ENCODE data around the gene TCF15. TPM values are rescaled to one million over a fixed set of nuclear protein-coding genes. Genes with fewer than 3 reads are reported as not detected.
A peak's percentile ranks its signal among the peaks of the same experiment; 100 is the strongest.

The TCF15 gene
- total RNA-seq, result not detected
- 0 reads per million in 2 donors for total RNA-seq

- H3K9me3 ChIP-seq (ENCODE audit: control insufficient read depth, low read length, poor library complexity, severe bottlenecking), result no peaks in the 10 kb centered on the region
- Mint-ChIP-seq H3K27ac (no peak within 1 kb of the TSS), H3K27me3 (peaks cover 76% of the 10 kb centered on the region), H3K4me3 (peak within 1 kb of the TSS; percentile 65), H3K36me3 (ENCODE audit: low read depth) (peaks cover 11% of the 10 kb centered on the region), H3K4me1 (peaks cover 12% of the 10 kb centered on the region)
- DNase-seq (no peak), ATAC-seq (peak; percentile 37)
Observed at GRCh38 chr20:610130-611046, at the start of gene TCF15. Gene TCF15 (minus strand): TSS chr20:610309. CDS start chr20:610237, 72 bp downstream.

GRCh38 chr20:658731-659291, 48.7 kb upstream of the TCF15 start:
- no peak overlapping the region for H3K27ac Mint-ChIP-seq
- H3K27me3 Mint-ChIP-seq, result peaks cover 74% of the 10 kb centered on the region
- ATAC-seq, result no peak

GRCh38 chr20:658202-658601, 48.1 kb upstream of the TCF15 start:
- H3K36me3 Mint-ChIP-seq (ENCODE audit: low read depth), result peaks cover 12% of the 10 kb centered on the region
- DNase-seq (no peak), ATAC-seq (no peak)
- H3K4me3 Mint-ChIP-seq, result no peak overlapping the region
- no peaks in the 10 kb centered on the region for H3K9me3 ChIP-seq (ENCODE audit: control insufficient read depth, low read length, poor library complexity, severe bottlenecking)
- H3K27ac Mint-ChIP-seq, result no peak overlapping the region
- peaks cover 12% of the 10 kb centered on the region for H3K4me1 Mint-ChIP-seq
- H3K27me3 Mint-ChIP-seq, result peaks cover 72% of the 10 kb centered on the region

More at GRCh38 chr20:658731-659291, 48.7 kb upstream of the TCF15 start:
- H3K4me1 Mint-ChIP-seq, result peaks cover 11% of the 10 kb centered on the region
- DNase-seq, result no peak
- peaks cover 14% of the 10 kb centered on the region for H3K36me3 Mint-ChIP-seq (ENCODE audit: low read depth)
- H3K9me3 ChIP-seq (ENCODE audit: control insufficient read depth, low read length, poor library complexity, severe bottlenecking), result no peaks in the 10 kb centered on the region
- no peak overlapping the region for H3K4me3 Mint-ChIP-seq

- Mint-ChIP-seq H3K4me3 (peak overlapping the region; percentile 9), H3K36me3 (ENCODE audit: low read depth) (peaks cover 3% of the 10 kb centered on the region), H3K4me1 (peaks cover 18% of the 10 kb centered on the region), H3K27me3 (peaks cover 52% of the 10 kb centered on the region), H3K27ac (no peak overlapping the region)
- H3K9me3 ChIP-seq (ENCODE audit: control insufficient read depth, low read length, poor library complexity, severe bottlenecking), result no peaks in the 10 kb centered on the region
- no peak for ATAC-seq
- no peak for DNase-seq
Observed at GRCh38 chr20:655726-656624, 45.9 kb upstream of the TCF15 start.

- ATAC-seq, result no peak
- Mint-ChIP-seq H3K4me1 (peaks cover 21% of the 10 kb centered on the region), H3K27ac (no peak overlapping the region), H3K36me3 (ENCODE audit: low read depth) (peaks cover 5% of the 10 kb centered on the region), H3K4me3 (peak overlapping the region; percentile 78), H3K27me3 (peaks cover 36% of the 10 kb centered on the region)
- no peak for DNase-seq
- H3K9me3 ChIP-seq (ENCODE audit: control insufficient read depth, low read length, poor library complexity, severe bottlenecking), result no peaks in the 10 kb centered on the region
Observed at GRCh38 chr20:654417-654750, 44.3 kb upstream of the TCF15 start.

GRCh38 chr20:653590-654416, 43.7 kb upstream of the TCF15 start:
- Mint-ChIP-seq H3K4me1 (peaks cover 25% of the 10 kb centered on the region), H3K4me3 (peak overlapping the region; percentile 78), H3K27me3 (peaks cover 31% of the 10 kb centered on the region), H3K36me3 (ENCODE audit: low read depth) (peaks cover 7% of the 10 kb centered on the region), H3K27ac (no peak overlapping the region)
- H3K9me3 ChIP-seq (ENCODE audit: control insufficient read depth, low read length, poor library complexity, severe bottlenecking), result no peaks in the 10 kb centered on the region
- no peak for DNase-seq
- no peak for ATAC-seq

GRCh38 chr20:653110-653589, 43.0 kb upstream of the TCF15 start, which contains the start of gene SRXN1:
Gene SRXN1 (minus strand): TSS chr20:653200. CDS start chr20:653185, 15 bp downstream.
- Mint-ChIP-seq H3K4me1 (peaks cover 26% of the 10 kb centered on the region), H3K27me3 (peaks cover 24% of the 10 kb centered on the region), H3K36me3 (ENCODE audit: low read depth) (peaks cover 7% of the 10 kb centered on the region), H3K4me3 (peak within 1 kb of the TSS; percentile 81), H3K27ac (peak within 1 kb of the TSS; percentile 84)
- no peaks in the 10 kb centered on the region for H3K9me3 ChIP-seq (ENCODE audit: control insufficient read depth, low read length, poor library complexity, severe bottlenecking)
- ATAC-seq (peak; percentile 94), DNase-seq (peak; percentile 59 to 71 (median 69))

GRCh38 chr20:652615-653109, 42.6 kb upstream of the TCF15 start:
- H3K4me1 Mint-ChIP-seq, result peaks cover 26% of the 10 kb centered on the region
- peaks cover 19% of the 10 kb centered on the region for H3K27me3 Mint-ChIP-seq
- H3K36me3 Mint-ChIP-seq (ENCODE audit: low read depth), result peaks cover 7% of the 10 kb centered on the region
- peak overlapping the region; percentile 84 for H3K27ac Mint-ChIP-seq
- no peaks in the 10 kb centered on the region for H3K9me3 ChIP-seq (ENCODE audit: control insufficient read depth, low read length, poor library complexity, severe bottlenecking)
- DNase-seq, result no peak
- H3K4me3 Mint-ChIP-seq, result peak overlapping the region; percentile 81
- ATAC-seq, result no peak

GRCh38 chr20:651713-652614, 41.9 kb upstream of the TCF15 start:
- H3K27ac Mint-ChIP-seq, result peak overlapping the region; percentile 84
- DNase-seq (no peak), ATAC-seq (no peak)
- peaks cover 26% of the 10 kb centered on the region for H3K4me1 Mint-ChIP-seq
- peaks cover 14% of the 10 kb centered on the region for H3K27me3 Mint-ChIP-seq
- H3K4me3 Mint-ChIP-seq, result peak overlapping the region; percentile 81
- H3K36me3 Mint-ChIP-seq (ENCODE audit: low read depth), result peaks cover 4% of the 10 kb centered on the region
- no peaks in the 10 kb centered on the region for H3K9me3 ChIP-seq (ENCODE audit: control insufficient read depth, low read length, poor library complexity, severe bottlenecking)

- H3K27me3 Mint-ChIP-seq, result peaks cover 7% of the 10 kb centered on the region
- peak overlapping the region; percentile 15 for H3K4me3 Mint-ChIP-seq
- no peaks in the 10 kb centered on the region for H3K9me3 ChIP-seq (ENCODE audit: control insufficient read depth, low read length, poor library complexity, severe bottlenecking)
- H3K4me1 Mint-ChIP-seq, result peaks cover 26% of the 10 kb centered on the region
- DNase-seq (no peak), ATAC-seq (no peak)
- peak overlapping the region; percentile 84 for H3K27ac Mint-ChIP-seq
- peaks cover 4% of the 10 kb centered on the region for H3K36me3 Mint-ChIP-seq (ENCODE audit: low read depth)
Observed at GRCh38 chr20:650954-651353, 40.8 kb upstream of the TCF15 start.

GRCh38 chr20:650281-650680, 40.2 kb upstream of the TCF15 start:
- ATAC-seq (no peak), DNase-seq (no peak)
- peaks cover under 1% of the 10 kb centered on the region for H3K27me3 Mint-ChIP-seq
- peak overlapping the region; percentile 84 for H3K27ac Mint-ChIP-seq
- peaks cover 4% of the 10 kb centered on the region for H3K36me3 Mint-ChIP-seq (ENCODE audit: low read depth)
- H3K9me3 ChIP-seq (ENCODE audit: control insufficient read depth, low read length, poor library complexity, severe bottlenecking), result no peaks in the 10 kb centered on the region
- no peak overlapping the region for H3K4me3 Mint-ChIP-seq
- H3K4me1 Mint-ChIP-seq, result peaks cover 28% of the 10 kb centered on the region
